Stimulated activated effector memory CD8-positive, alpha-beta T cell treated with anti-CD3 and anti-CD28 coated beads, Interleukin-12 subunit alpha, Interleukin-12 subunit beta, amount 100 ng/mL, for 72 hours (primary cell): ENCODE data around the gene PLEKHA6.
"Not testable (repeated sequence)": the region's sequence is repeated elsewhere in the genome, so short reads cannot be mapped to it uniquely, and the experiment has no call there.

Source experiments
- ATAC-seq: fragments of 150-1000 bp; cut with Tn5 transposase; 2 replicates; pipeline ENCODE4 v1.10.0; 2021
- DNase-seq, 2 donors: peaks; one replicate each; pipeline ENCODE4 v3.0.0; 2021 to 2022; ENCODE audit warnings: low spot score in 2 of 2
- H3K27ac Mint-ChIP-seq: one replicate; pipeline ENCODE4 v1.8.0; 2022; ENCODE audit warnings: mild to moderate bottlenecking, mixed read lengths
- H3K36me3 Mint-ChIP-seq: one replicate; pipeline ENCODE4 v1.8.0; 2022; ENCODE audit warnings: mild to moderate bottlenecking, mixed read lengths
- H3K4me1 Mint-ChIP-seq: one replicate; pipeline ENCODE4 v1.8.0; 2022; ENCODE audit warnings: mixed read lengths
- H3K4me3 Mint-ChIP-seq: one replicate; pipeline ENCODE4 v1.8.0; 2022; ENCODE audit warnings: mild to moderate bottlenecking, mixed read lengths
- H3K9me3 Mint-ChIP-seq: one replicate; pipeline ENCODE4 v1.8.0; 2022; ENCODE audit warnings: mixed read lengths

The PLEKHA6 gene

DNA sequence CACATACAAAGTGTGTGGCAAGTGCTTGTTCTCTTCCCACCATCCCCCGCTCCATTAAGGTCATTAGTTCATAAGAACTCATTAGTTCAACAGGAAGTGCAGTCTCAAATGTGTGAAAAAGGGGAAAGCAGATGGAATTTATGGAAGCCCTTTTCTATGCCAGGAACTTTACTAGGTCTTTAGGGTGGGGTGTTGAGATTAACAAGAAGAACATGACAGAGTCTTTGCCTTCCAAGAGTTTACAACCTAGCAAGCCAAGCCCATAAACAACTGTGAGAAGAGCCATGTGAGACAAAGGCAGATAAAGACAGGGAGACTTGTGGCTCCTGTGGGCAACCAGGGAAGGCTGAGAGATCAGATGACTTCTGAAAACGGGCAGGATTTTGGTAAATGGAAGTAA is 21.4 kb downstream of the PLEKHA6 start:
- Mint-ChIP-seq H3K9me3 (no peaks in the 10 kb centered on the region), H3K36me3 (no peaks in the 10 kb centered on the region), H3K27ac (no peak overlapping the region), H3K4me3 (no peak overlapping the region), H3K4me1 (no peaks in the 10 kb centered on the region)
- ATAC-seq: no peak
- DNase-seq: no peak

DNA sequence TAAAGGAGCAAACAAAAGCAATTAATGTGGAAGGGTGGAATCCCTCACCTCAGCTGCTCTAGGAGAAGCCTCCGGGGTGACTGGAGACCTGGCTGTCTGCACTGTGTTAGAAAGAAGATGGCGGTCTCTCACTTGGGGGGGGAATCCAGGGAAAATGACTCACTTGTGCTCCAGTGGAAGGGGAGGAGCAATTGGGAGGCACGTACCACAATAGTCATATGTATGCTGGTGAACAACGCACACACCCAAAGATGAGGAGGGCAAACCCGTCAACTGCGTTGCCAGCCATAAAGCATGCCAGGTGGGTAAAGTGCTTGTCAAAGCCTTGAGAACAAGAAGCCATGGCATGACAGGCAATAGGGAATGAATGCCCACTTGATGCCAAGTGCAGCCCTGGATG is 22.1 kb downstream of the PLEKHA6 start:
- Mint-ChIP-seq H3K9me3 (no peaks in the 10 kb centered on the region), H3K36me3 (no peaks in the 10 kb centered on the region), H3K4me3 (no peak overlapping the region), H3K27ac (no peak overlapping the region), H3K4me1 (no peaks in the 10 kb centered on the region)
- ATAC-seq: no peak
- DNase-seq: no peak

- ATAC-seq (no peak), DNase-seq (no peak)
- Mint-ChIP-seq H3K36me3 (no peaks in the 10 kb centered on the region), H3K9me3 (no peaks in the 10 kb centered on the region), H3K4me3 (no peak overlapping the region), H3K27ac (no peak overlapping the region), H3K4me1 (no peaks in the 10 kb centered on the region)
These were observed 22.7 kb downstream of the PLEKHA6 start for GRCh38 chr1:204337036-204337429.

DNA sequence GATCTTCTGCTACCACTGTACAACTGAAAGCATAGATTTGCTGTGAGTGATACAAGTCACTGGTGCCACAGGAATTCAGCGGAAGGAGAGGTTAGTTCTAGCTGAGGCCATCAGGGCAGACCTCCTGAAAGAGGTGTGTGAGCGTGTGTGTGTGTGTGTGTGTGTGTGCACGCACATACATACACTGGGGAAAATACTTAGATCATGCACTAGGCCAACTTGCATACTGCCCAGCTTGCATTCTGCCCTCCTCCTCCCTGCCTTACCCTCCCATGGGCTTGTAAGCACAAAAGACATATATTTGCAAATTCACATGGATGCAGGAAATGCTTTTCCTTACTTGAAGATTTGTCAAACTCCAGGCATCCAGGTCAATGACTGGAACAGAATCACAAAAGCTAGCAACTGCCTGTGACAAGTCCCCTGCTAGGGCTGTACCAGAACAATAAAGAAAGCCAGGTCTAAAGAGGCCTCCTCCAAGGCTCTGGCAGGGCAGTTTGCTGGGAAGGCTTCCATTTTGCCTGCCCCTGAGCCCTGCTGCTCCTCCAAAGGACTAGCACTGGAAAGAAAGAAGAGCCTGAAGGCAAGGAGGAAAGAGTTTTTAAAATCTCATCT is 23.2 kb downstream of the PLEKHA6 start:
- Mint-ChIP-seq H3K4me3 (no peak overlapping the region), H3K9me3 (no peaks in the 10 kb centered on the region), H3K4me1 (no peaks in the 10 kb centered on the region), H3K27ac (no peak overlapping the region), H3K36me3 (no peaks in the 10 kb centered on the region)
- DNase-seq: no peak
- no peak for ATAC-seq

GRCh38 chr1:204335533-204335932 is 24.2 kb downstream of the PLEKHA6 start:
- Mint-ChIP-seq H3K4me1 (no peaks in the 10 kb centered on the region), H3K36me3 (no peaks in the 10 kb centered on the region), H3K9me3 (no peaks in the 10 kb centered on the region), H3K27ac (no peak overlapping the region), H3K4me3 (no peak overlapping the region)
- DNase-seq (no peak), ATAC-seq (no peak)

DNA sequence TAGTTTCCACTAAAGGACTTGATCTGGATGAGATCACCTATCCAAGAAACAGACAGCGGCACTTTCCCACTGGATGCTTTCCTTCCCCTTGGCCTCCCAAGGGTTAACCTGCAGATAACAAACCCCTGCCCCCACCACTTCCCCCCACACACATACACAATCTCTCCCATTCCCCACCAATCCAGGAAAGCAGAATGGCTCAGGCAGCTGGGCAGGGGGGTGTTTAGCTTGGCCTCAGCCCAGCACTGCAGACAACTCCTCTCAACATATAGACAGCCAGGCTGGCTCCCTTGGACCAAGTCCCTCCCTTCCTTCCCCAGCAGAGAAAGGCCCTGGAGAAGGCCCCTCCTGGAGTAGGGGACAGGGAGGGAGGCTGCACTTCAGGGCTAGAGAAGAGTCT is 24.6 kb downstream of the PLEKHA6 start:
- no peaks in the 10 kb centered on the region for H3K9me3 Mint-ChIP-seq
- no peak for DNase-seq
- ATAC-seq: no peak
- H3K36me3 Mint-ChIP-seq: no peaks in the 10 kb centered on the region
- H3K4me1 Mint-ChIP-seq: no peaks in the 10 kb centered on the region
- H3K4me3 Mint-ChIP-seq: no peak overlapping the region
- no peak overlapping the region for H3K27ac Mint-ChIP-seq

- Mint-ChIP-seq H3K9me3 (no peaks in the 10 kb centered on the region), H3K4me1 (no peaks in the 10 kb centered on the region), H3K4me3 (no peak overlapping the region), H3K27ac (no peak overlapping the region), H3K36me3 (no peaks in the 10 kb centered on the region)
- ATAC-seq (no peak), DNase-seq (no peak)
These were observed 25.3 kb downstream of the PLEKHA6 start for GRCh38 chr1:204334455-204334854.

DNA sequence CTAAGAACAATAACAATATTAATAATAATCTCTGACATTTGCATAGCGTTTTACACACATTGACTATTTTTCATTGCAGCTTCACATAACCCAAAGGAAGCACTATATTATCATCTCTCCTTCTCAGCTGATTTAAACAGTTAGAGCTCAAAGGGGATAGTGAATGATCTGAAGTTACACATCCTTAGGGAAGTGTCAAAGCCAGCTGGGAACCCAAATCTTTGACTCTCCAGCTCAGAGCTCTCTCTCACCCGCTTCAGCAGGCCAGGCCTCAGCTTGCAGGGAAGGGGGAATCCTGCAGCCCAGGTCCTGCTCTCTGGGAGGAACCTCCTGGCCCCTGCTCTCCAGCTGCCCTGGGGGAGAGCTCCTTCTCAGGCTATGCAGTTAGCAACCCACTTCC is 26.3 kb downstream of the PLEKHA6 start:
- no peaks in the 10 kb centered on the region for H3K9me3 Mint-ChIP-seq
- H3K27ac Mint-ChIP-seq: no peak overlapping the region
- no peaks in the 10 kb centered on the region for H3K36me3 Mint-ChIP-seq
- no peak overlapping the region for H3K4me3 Mint-ChIP-seq
- ATAC-seq: no peak
- no peaks in the 10 kb centered on the region for H3K4me1 Mint-ChIP-seq
- DNase-seq: no peak

- Mint-ChIP-seq H3K4me1 (no peaks in the 10 kb centered on the region), H3K9me3 (no peaks in the 10 kb centered on the region), H3K4me3 (no peak overlapping the region), H3K36me3 (no peaks in the 10 kb centered on the region), H3K27ac (no peak overlapping the region)
- ATAC-seq (no peak), DNase-seq (no peak)
These were observed 27.8 kb downstream of the PLEKHA6 start for GRCh38 chr1:204331847-204332487.

GRCh38 chr1:204331275-204331674 is 28.5 kb downstream of the PLEKHA6 start:
- no peaks in the 10 kb centered on the region for H3K4me1 Mint-ChIP-seq

GRCh38 chr1:204327870-204328269 is 31.9 kb downstream of the PLEKHA6 start:
- not testable (repeated sequence) for H3K4me3 Mint-ChIP-seq
- H3K4me1 Mint-ChIP-seq: peaks cover 21% of the 10 kb centered on the region

More at GRCh38 chr1:204331275-204331674, 28.5 kb downstream of the PLEKHA6 start:
- ATAC-seq (no peak), DNase-seq (no peak)
- no peak overlapping the region for H3K27ac Mint-ChIP-seq
- no peaks in the 10 kb centered on the region for H3K9me3 Mint-ChIP-seq
- H3K36me3 Mint-ChIP-seq: no peaks in the 10 kb centered on the region
- no peak overlapping the region for H3K4me3 Mint-ChIP-seq

DNA sequence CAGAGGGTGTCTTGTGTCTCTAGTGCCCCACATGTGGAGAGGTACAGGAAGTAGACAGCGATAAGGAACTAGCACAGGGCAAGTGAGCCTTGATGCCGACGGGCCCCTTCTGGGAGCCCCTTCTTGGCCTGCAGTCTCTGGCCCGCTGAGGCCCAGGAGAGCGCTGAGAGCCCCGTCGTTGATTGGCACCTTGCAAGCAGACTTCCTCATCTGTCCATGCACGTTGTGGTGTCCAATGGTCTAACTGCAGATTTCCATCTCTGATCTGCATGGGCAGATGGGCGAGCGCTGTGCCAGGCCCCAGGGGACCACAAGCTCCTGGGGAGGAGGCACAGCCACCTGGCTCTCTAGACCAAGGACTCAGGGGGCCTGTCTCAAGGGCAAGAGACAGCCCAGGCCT is 32.4 kb downstream of the PLEKHA6 start:
- DNase-seq: no peak
- no peak overlapping the region for H3K4me3 Mint-ChIP-seq
- peaks cover 26% of the 10 kb centered on the region for H3K4me1 Mint-ChIP-seq
- H3K27ac Mint-ChIP-seq: no peak overlapping the region
- H3K9me3 Mint-ChIP-seq: no peaks in the 10 kb centered on the region
- no peaks in the 10 kb centered on the region for H3K36me3 Mint-ChIP-seq
- ATAC-seq: no peak

More at GRCh38 chr1:204327870-204328269, 31.9 kb downstream of the PLEKHA6 start:
- not testable (repeated sequence) for H3K27ac Mint-ChIP-seq, ATAC-seq, DNase-seq, H3K9me3 Mint-ChIP-seq, H3K36me3 Mint-ChIP-seq

DNA sequence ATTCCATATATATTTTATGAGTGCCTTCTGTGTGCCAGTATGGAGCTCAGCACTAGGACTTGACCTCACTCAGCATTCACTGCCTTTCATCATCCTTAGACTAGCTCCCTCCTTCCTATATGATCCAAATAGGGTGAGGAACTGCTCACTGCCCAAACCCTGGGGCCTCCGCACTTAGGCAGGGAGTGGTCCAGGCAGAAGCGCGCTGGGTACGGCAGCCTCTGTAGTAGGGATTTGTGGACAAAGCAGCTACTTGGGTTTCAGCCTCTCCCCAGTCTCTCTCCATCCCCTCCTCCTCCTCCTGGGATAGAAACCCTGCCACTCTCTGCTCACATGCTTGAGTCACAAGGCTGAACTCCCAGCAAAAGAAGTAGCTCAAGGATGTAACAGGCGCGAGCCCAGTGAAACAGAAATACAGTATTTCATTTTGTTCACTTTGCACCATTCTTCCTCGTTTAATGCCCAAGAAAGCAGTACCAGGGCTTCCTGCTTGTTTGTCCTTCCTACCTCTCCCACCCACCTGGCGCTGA is 32.9 kb downstream of the PLEKHA6 start:
- Mint-ChIP-seq H3K27ac (no peak overlapping the region), H3K9me3 (no peaks in the 10 kb centered on the region), H3K4me3 (no peak overlapping the region), H3K36me3 (no peaks in the 10 kb centered on the region), H3K4me1 (peaks cover 27% of the 10 kb centered on the region)
- ATAC-seq (no peak), DNase-seq (no peak)

GRCh38 chr1:204325944-204326343 is 33.8 kb downstream of the PLEKHA6 start:
- DNase-seq (no peak), ATAC-seq (no peak)
- H3K4me1 Mint-ChIP-seq: peaks cover 34% of the 10 kb centered on the region
- no peak overlapping the region for H3K4me3 Mint-ChIP-seq
- no peak overlapping the region for H3K27ac Mint-ChIP-seq
- no peaks in the 10 kb centered on the region for H3K36me3 Mint-ChIP-seq
- H3K9me3 Mint-ChIP-seq: no peaks in the 10 kb centered on the region

DNA sequence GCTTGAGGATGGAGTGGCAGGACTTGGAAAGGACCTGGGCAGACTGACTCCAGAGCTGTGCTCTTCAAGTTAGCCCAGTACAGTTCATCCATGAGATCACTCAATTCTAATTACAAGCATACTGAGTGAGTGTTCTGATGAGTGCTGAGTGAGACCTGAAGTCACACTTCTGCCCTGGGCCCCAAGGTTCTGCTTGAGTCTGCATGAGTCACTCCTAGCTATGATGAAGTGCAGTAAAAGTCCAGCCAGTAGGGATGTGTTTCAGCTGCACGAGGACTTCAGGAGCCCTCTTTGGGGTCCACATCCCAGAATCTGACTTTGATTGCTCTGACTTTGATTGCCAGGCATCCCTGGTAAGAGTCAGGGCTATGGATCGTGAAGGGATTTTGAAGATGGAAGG is 35.8 kb downstream of the PLEKHA6 start:
- H3K9me3 Mint-ChIP-seq: no peaks in the 10 kb centered on the region
- H3K4me3 Mint-ChIP-seq: peak overlapping the region; percentile 40
- no peaks in the 10 kb centered on the region for H3K36me3 Mint-ChIP-seq
- H3K4me1 Mint-ChIP-seq: peaks cover 55% of the 10 kb centered on the region
- ATAC-seq (peak; percentile 99), DNase-seq (peak; percentile 17 to 73)
- peak overlapping the region; percentile 58 for H3K27ac Mint-ChIP-seq

- Mint-ChIP-seq H3K36me3 (no peaks in the 10 kb centered on the region), H3K4me1 (peaks cover 57% of the 10 kb centered on the region), H3K27ac (peak overlapping the region; percentile 40), H3K9me3 (no peaks in the 10 kb centered on the region), H3K4me3 (no peak overlapping the region)
- DNase-seq: no peak
- no peak for ATAC-seq
These were observed 37.3 kb downstream of the PLEKHA6 start for GRCh38 chr1:204322339-204322868.
